ENCODE measurements around the gene TADA2A.
"Not testable (repeated sequence)": the region's sequence is repeated elsewhere in the genome, so short reads cannot be mapped to it uniquely, and the experiment has no call there.

The TADA2A gene

GRCh38 chr17:37494401-37494831 is 87.7 kb downstream of the TADA2A start:
- DNase-seq, result no peak

- DNase-seq, result no peak
These were observed 88.3 kb downstream of the TADA2A start for GRCh38 chr17:37494971-37495370.

- no peak for DNase-seq
These were observed 93.7 kb downstream of the TADA2A start for GRCh38 chr17:37500378-37500777.

- no peak for DNase-seq
These were observed 95.6 kb downstream of the TADA2A start for GRCh38 chr17:37502009-37502936.

GRCh38 chr17:37503148-37503547 is 96.5 kb downstream of the TADA2A start:
- no peak for DNase-seq

GRCh38 chr17:37505333-37505732 is 98.6 kb downstream of the TADA2A start:
- no peak for DNase-seq

GRCh38 chr17:37506678-37507077 is 100.0 kb downstream of the TADA2A start:
- no peak for DNase-seq

GRCh38 chr17:37507111-37507510 is 100.4 kb downstream of the TADA2A start:
- DNase-seq, result no peak

- DNase-seq, result no peak
These were observed 103.4 kb downstream of the TADA2A start for GRCh38 chr17:37510056-37510455.

- not testable (repeated sequence) for DNase-seq
These were observed 105.0 kb downstream of the TADA2A start for GRCh38 chr17:37511642-37512041.

GRCh38 chr17:37512442-37513068 is 105.9 kb downstream of the TADA2A start:
- no peak for DNase-seq

- no peak for DNase-seq
These were observed 107.0 kb downstream of the TADA2A start for GRCh38 chr17:37513711-37514110.

- no peak for DNase-seq
These were observed 109.5 kb downstream of the TADA2A start for GRCh38 chr17:37516127-37516571.

- no peak for DNase-seq
These were observed 111.2 kb downstream of the TADA2A start for GRCh38 chr17:37517881-37518280.

- no peak for DNase-seq
These were observed 112.1 kb downstream of the TADA2A start for GRCh38 chr17:37518826-37519225.

- no peak for DNase-seq
These were observed 112.7 kb downstream of the TADA2A start for GRCh38 chr17:37519251-37519985.

- no peak for DNase-seq
These were observed 113.5 kb downstream of the TADA2A start for GRCh38 chr17:37520174-37520573.

GRCh38 chr17:37521821-37522220 is 115.1 kb downstream of the TADA2A start:
- DNase-seq, result no peak

GRCh38 chr17:37523715-37524219 is 117.1 kb downstream of the TADA2A start:
- DNase-seq, result no peak

- no peak for DNase-seq
These were observed 120.7 kb downstream of the TADA2A start for GRCh38 chr17:37527249-37527851.
